ENCODE results near the gene ZNF324. TPM values are rescaled to one million over a fixed set of nuclear protein-coding genes. Genes with fewer than 3 reads are reported as not detected.
"Not testable (repeated sequence)": the region's sequence is repeated elsewhere in the genome, so short reads cannot be mapped to it uniquely, and the experiment has no call there.

The ZNF324 gene
- total RNA-seq, 1 donor from 2014 or later: 14.7 TPM

GRCh38 chr19:58455306-58455705 is 11.6 kb upstream of the ZNF324 start:
- H3K27ac Mint-ChIP-seq: no peak overlapping the region
- no peak overlapping the region for H3K4me3 Mint-ChIP-seq
- DNase-seq: no peak
- intact Hi-C loops (cut with micrococcal nuclease): no loop called here
- no peaks in the 10 kb centered on the region for H3K9me3 Mint-ChIP-seq
- peaks cover 6% of the 10 kb centered on the region for H3K27me3 Mint-ChIP-seq
- peaks cover 21% of the 10 kb centered on the region for H3K4me1 Mint-ChIP-seq
- peaks cover 32% of the 10 kb centered on the region for H3K36me3 Mint-ChIP-seq (ENCODE audit: low read depth)

- H3K9me3 Mint-ChIP-seq: no peaks in the 10 kb centered on the region
- no peak for DNase-seq
- peaks cover 33% of the 10 kb centered on the region for H3K36me3 Mint-ChIP-seq (ENCODE audit: low read depth)
- H3K4me3 Mint-ChIP-seq: no peak overlapping the region
- peaks cover 2% of the 10 kb centered on the region for H3K27me3 Mint-ChIP-seq
- no peak overlapping the region for H3K27ac Mint-ChIP-seq
- peaks cover 14% of the 10 kb centered on the region for H3K4me1 Mint-ChIP-seq
- intact Hi-C loops (cut with micrococcal nuclease): no loop called here
Measured at GRCh38 chr19:58456111-58456510, 10.8 kb upstream of the ZNF324 start.

- Mint-ChIP-seq H3K4me3 (no peak overlapping the region), H3K36me3 (ENCODE audit: low read depth) (peaks cover 21% of the 10 kb centered on the region), H3K9me3 (no peaks in the 10 kb centered on the region), H3K27ac (no peak overlapping the region), H3K27me3 (no peaks in the 10 kb centered on the region), H3K4me1 (no peaks in the 10 kb centered on the region)
- intact Hi-C loops (cut with micrococcal nuclease): no loop called here
- no peak for DNase-seq
Measured at GRCh38 chr19:58460039-58460438, 6.8 kb upstream of the ZNF324 start.

GRCh38 chr19:58466089-58466759 is 656 bp upstream of the ZNF324 start:
- no peak for DNase-seq
- Mint-ChIP-seq H3K36me3 (ENCODE audit: low read depth) (peaks cover 9% of the 10 kb centered on the region), H3K4me1 (peaks cover 15% of the 10 kb centered on the region), H3K27me3 (peaks cover 2% of the 10 kb centered on the region), H3K27ac (peak overlapping the region; percentile 84), H3K4me3 (peak overlapping the region; percentile 89), H3K9me3 (no peaks in the 10 kb centered on the region)
- intact Hi-C loops (cut with micrococcal nuclease): loop anchor here (2.0 kb wide), 3 partner anchors 85 to 187 kb away; partner anchors contain the start of genes ZNF8, ZNF837 and ZSCAN22

GRCh38 chr19:58468216-58468839 is 1.4 kb downstream of the ZNF324 start:
- Mint-ChIP-seq H3K9me3 (no peaks in the 10 kb centered on the region), H3K36me3 (ENCODE audit: low read depth) (peaks cover 25% of the 10 kb centered on the region), H3K4me1 (peaks cover 15% of the 10 kb centered on the region), H3K4me3 (peak overlapping the region; percentile 89), H3K27ac (peak overlapping the region; percentile 50), H3K27me3 (peaks cover 2% of the 10 kb centered on the region)
- intact Hi-C loops (cut with micrococcal nuclease): no loop called here
- no peak for DNase-seq

GRCh38 chr19:58469241-58470013 is 2.5 kb downstream of the ZNF324 start:
- intact Hi-C loops (cut with micrococcal nuclease): no loop called here
- Mint-ChIP-seq H3K4me1 (peaks cover 19% of the 10 kb centered on the region), H3K9me3 (no peaks in the 10 kb centered on the region), H3K36me3 (ENCODE audit: low read depth) (peaks cover 26% of the 10 kb centered on the region), H3K27me3 (peaks cover 2% of the 10 kb centered on the region), H3K27ac (no peak overlapping the region), H3K4me3 (peak overlapping the region; percentile 89)
- no peak for DNase-seq

GRCh38 chr19:58470837-58471543 is 4.1 kb downstream of the ZNF324 start:
- DNase-seq; H3K9me3 Mint-ChIP-seq; H3K4me3 Mint-ChIP-seq; H3K27ac Mint-ChIP-seq; H3K27me3 Mint-ChIP-seq; intact Hi-C loops (cut with micrococcal nuclease): not testable (repeated sequence)
- H3K4me1 Mint-ChIP-seq: peaks cover 28% of the 10 kb centered on the region
- H3K36me3 Mint-ChIP-seq (ENCODE audit: low read depth): peaks cover 27% of the 10 kb centered on the region

- Mint-ChIP-seq H3K4me1 (peaks cover 26% of the 10 kb centered on the region), H3K27me3 (no peaks in the 10 kb centered on the region), H3K27ac (no peak overlapping the region), H3K36me3 (ENCODE audit: low read depth) (peaks cover 27% of the 10 kb centered on the region), H3K9me3 (no peaks in the 10 kb centered on the region), H3K4me3 (no peak overlapping the region)
- DNase-seq: no peak
- intact Hi-C loops (cut with micrococcal nuclease): no loop called here
Measured at GRCh38 chr19:58471736-58472135, 4.9 kb downstream of the ZNF324 start.

- DNase-seq: no peak
- Mint-ChIP-seq H3K4me3 (peak overlapping the region; percentile 15), H3K27me3 (no peaks in the 10 kb centered on the region), H3K27ac (no peak overlapping the region), H3K4me1 (peaks cover 19% of the 10 kb centered on the region), H3K9me3 (no peaks in the 10 kb centered on the region), H3K36me3 (ENCODE audit: low read depth) (peaks cover 26% of the 10 kb centered on the region)
- intact Hi-C loops (cut with micrococcal nuclease): loop anchor here (2.0 kb wide), 1 partner anchor 93 kb away; the partner anchor contains the start of gene ZNF837
Measured at GRCh38 chr19:58473775-58474174, 6.9 kb downstream of the ZNF324 start.

- H3K36me3 Mint-ChIP-seq (ENCODE audit: low read depth): peaks cover 30% of the 10 kb centered on the region
- H3K27ac Mint-ChIP-seq: peak overlapping the region; percentile 6
- H3K4me1 Mint-ChIP-seq: peaks cover 19% of the 10 kb centered on the region
- H3K9me3 Mint-ChIP-seq: no peaks in the 10 kb centered on the region
- H3K27me3 Mint-ChIP-seq: no peaks in the 10 kb centered on the region
- intact Hi-C loops (cut with micrococcal nuclease): loop anchor here (2.0 kb wide), 1 partner anchor 94 kb away; the partner anchor contains the start of gene ZNF837
- peak overlapping the region; percentile 15 for H3K4me3 Mint-ChIP-seq
- no peak for DNase-seq
Measured at GRCh38 chr19:58474291-58474996, 7.6 kb downstream of the ZNF324 start.

- no peaks in the 10 kb centered on the region for H3K9me3 Mint-ChIP-seq
- intact Hi-C loops (cut with micrococcal nuclease): loop anchor here (1.0 to 2.0 kb wide), 2 partner anchors 8 to 94 kb away; partner anchors contain the start of genes ZNF324 and ZNF837
- H3K27me3 Mint-ChIP-seq: no peaks in the 10 kb centered on the region
- peak overlapping the region; percentile 93 for H3K4me3 Mint-ChIP-seq
- H3K36me3 Mint-ChIP-seq (ENCODE audit: low read depth): peaks cover 27% of the 10 kb centered on the region
- DNase-seq: peak; percentile 56
- peak overlapping the region; percentile 97 for H3K27ac Mint-ChIP-seq
- peaks cover 19% of the 10 kb centered on the region for H3K4me1 Mint-ChIP-seq
Measured at GRCh38 chr19:58474997-58475713, 8.3 kb downstream of the ZNF324 start.

- Mint-ChIP-seq H3K4me1 (peaks cover 19% of the 10 kb centered on the region), H3K9me3 (no peaks in the 10 kb centered on the region), H3K4me3 (peak within 1 kb of the TSS; percentile 93), H3K27ac (peak within 1 kb of the TSS; percentile 97), H3K27me3 (no peaks in the 10 kb centered on the region), H3K36me3 (ENCODE audit: low read depth) (peaks cover 23% of the 10 kb centered on the region)
- DNase-seq: peak; percentile 99
- intact Hi-C loops (cut with micrococcal nuclease): loop anchor here (1.0 to 2.0 kb wide), 10 partner anchors 9 to 171 kb away; partner anchors contain the start of genes CHMP2A, ERVK3-1, ZBTB45 and ZNF324
Measured at GRCh38 chr19:58475714-58476497, 9.0 kb downstream of the ZNF324 start, which contains the start of gene ZNF446. TSS of gene ZNF446 (plus strand) at chr19:58476352. CDS start at chr19:58477219, 867 bp downstream.
